OCI-LY3 (cell line): ENCODE results near the gene SRL.

Experiments
- CTCF ChIP-seq: fragments of 200-600, 300-600 bp; sonication (generic); IDR thresholded peaks from 2 replicates; pipeline ENCODE4 v1.5.1; 2014; ENCODE audit warnings: antibody characterized with exemption, low read length, low read depth
- EZH2phosphoT487 ChIP-seq: fragments of 200-600 bp; shearing (Covaris generic); IDR thresholded peaks from 2 replicates; pipeline ENCODE4 v1.6.1; 2018; ENCODE audit warnings: antibody characterized with exemption, mixed run types, low read depth

- TF ChIP-seq CTCF (no peak), EZH2phosphoT487 (no peak)
Observed at GRCh38 chr16:4280625-4281024, 38.7 kb upstream of the SRL start.
